Frontal cortex (tissue), 4 donors: ENCODE measurements around the gene GMCL2. TPM values are rescaled to one million over a fixed set of nuclear protein-coding genes. Genes with fewer than 3 reads are reported as not detected.
"Not testable (repeated sequence)": the region's sequence is repeated elsewhere in the genome, so short reads cannot be mapped to it uniquely, and the experiment has no call there.

ENCODE experiments used
- DNase-seq, 2 donors: peaks; one replicate each; pipeline ENCODE4 v3.0.0; 2012; ENCODE audit warnings: low spot score in 2 of 2
- FAIRE-seq: peaks from 2 replicates; lab custom pipeline; 2012; peaks lifted over from hg19 to GRCh38; lab: Jason Lieb, UNC
- total RNA-seq: library from RNA; depleted of rRNA; stranded (reverse); fragments of >200 nt; gene quantifications from one replicate; pipeline ENCODE4 v1.2.3, GENCODE V29; 2014
- donor health status: control.
- donor health status: control.
- donor health status: control.

The GMCL2 gene
- total RNA-seq, 1 donor from 2014 or later = not detected

- FAIRE-seq (no peak), DNase-seq (no peak)
These were observed 20.7 kb upstream of the GMCL2 start for GRCh38 chr5:178207917-178208280.

DNA sequence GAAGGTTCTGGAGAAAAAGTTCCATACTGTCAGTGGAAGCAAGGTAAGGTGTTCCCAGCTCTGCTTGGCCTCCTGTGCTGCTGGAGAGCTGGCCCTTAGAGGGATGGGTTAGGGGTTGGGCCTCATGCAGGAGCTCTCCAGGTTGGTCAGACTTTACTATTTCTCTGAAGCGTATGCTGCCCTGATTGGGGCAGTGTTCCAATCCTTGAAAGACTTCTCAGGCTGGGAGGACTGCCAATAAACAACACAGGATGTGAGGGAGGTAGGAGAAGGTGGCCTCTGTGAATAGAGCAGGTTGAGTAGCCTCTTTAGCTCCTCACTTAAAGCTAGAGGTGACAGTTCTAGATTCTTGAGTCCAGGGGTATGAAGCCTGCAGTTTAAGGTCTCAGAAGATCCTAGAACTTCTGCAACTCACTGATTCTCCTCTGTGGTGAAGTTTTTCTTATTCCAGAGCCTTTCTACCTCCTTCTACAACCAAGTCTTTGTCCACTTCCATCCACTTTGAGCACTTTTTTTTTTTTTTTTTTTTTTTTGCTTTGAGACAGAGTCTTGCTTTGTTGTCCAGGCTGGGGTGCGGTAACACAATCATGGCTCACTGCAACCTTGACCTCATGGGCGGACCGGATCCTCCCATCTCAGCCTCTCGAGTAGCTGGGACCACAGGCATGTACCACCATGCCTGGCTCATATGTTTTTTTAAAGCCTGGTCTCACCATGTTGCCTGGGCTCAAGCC lies 20.2 kb upstream of the GMCL2 start:
- DNase-seq (no peak), FAIRE-seq (no peak)

DNA sequence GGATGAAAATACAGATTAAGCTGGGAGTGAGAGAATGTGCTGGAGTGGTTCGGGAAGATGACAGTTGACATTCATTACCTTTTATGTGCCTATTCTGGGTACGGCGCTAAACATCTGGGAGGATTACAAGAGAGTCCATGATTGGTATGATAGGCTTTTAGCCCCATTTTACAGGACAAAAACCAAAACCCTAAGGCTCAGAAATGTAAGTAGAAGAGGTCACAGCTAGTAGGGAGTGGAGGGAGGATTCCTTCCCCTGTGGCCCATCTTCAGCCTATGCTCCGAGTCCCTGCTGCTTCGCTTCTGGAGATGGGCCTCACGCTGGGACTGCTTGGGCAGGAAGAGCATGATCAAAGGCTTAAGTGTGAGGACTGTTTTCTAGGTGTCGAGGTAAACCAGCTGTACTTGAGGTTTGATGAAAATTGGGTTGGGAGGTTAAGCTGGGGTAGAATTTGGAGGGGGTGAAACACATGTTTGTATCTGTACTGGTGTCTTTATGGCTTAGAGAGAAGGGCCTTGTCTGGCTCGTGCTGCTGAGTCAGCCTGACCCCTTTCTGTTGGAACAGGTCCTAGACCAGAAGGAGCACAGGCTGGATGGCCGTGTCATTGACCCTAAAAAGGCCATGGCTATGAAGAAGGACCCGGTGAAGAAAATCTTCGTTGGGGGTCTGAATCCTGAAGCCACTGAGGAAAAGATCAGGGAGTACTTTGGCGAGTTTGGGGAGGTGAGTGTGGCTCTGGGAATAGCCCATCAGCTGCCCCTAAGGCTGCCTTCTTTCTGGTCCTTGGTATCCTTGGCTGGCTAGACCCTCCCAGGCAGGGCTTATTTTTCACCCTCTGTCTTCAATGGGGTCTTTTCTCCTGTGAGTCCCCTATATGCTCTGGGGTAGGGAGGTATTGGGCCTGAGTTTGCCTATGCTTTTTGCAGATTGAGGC lies 19.3 kb upstream of the GMCL2 start:
- no peak for DNase-seq
- FAIRE-seq = no peak

GRCh38 chr5:178205749-178206047 lies 18.5 kb upstream of the GMCL2 start:
- DNase-seq = no peak
- FAIRE-seq = no peak

GRCh38 chr5:178204935-178205748 lies 18.0 kb upstream of the GMCL2 start:
- FAIRE-seq = no peak
- DNase-seq = peak; percentile 77 to 81

DNA sequence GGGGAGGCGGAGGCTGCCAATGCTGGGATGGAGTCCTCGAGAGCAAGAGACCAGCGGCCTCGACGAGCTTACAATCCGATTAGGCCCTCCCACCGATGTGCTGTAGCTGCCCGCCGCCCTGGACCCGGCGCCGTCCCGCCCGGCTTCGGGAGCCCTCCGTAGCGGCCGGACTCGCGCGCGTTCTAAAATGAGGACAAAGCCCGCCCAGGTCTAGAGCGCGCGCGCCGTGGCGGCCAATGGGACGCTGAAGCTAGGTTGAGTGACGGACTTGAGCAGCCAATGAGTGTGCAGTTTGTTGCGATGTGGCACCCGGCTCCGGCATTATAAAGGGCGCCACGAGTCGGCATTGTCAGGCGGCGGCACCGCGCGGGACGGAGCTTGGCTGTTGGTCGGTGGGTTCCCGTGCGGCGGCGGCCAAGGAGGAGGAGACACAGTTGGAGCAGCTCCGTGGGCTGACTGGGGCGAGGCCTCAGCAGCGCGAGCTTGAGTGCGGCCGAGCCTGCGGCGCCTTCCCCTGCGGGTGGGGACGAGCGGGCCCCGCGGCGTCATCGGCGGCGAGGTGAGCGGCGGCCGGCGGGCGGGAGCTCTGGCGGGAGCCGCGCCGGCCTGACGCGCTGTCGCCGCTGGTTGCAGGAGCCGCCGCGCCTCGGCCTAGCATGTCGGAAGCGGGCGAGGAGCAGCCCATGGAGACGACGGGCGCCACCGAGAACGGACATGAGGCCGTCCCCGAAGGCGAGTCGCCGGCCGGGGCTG lies 17.2 kb upstream of the GMCL2 start, which contains the start of gene HNRNPAB:
Gene HNRNPAB (plus strand): TSS at position 352 of the 753 bp plus-strand sequence. CDS start 305 bp downstream, at position 657.
- DNase-seq (peak; percentile 99), FAIRE-seq (peak; percentile 71)

GRCh38 chr5:178203670-178204181 lies 16.6 kb upstream of the GMCL2 start:
- FAIRE-seq = no peak
- no peak for DNase-seq

GRCh38 chr5:178202541-178202940 lies 15.4 kb upstream of the GMCL2 start:
- DNase-seq (no peak), FAIRE-seq (no peak)

DNA sequence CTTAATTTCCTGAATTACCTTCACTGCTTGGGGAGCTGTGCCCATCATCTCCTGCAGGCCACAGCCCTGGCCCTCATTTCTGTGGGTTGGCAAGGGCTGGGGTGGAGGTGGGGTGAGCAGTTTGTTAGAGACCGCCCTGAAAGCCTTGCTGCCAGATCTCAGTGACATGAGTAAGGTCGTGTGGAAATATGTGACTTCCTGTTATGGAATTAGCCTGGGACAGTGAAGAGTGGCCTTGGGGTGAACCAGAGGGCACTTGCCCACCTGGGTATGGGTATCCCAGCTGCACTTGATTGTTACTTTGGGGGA lies 14.7 kb upstream of the GMCL2 start:
- FAIRE-seq (no peak), DNase-seq (no peak)

GRCh38 chr5:178201221-178201926 lies 14.2 kb upstream of the GMCL2 start:
- DNase-seq (no peak), FAIRE-seq (no peak)

DNA sequence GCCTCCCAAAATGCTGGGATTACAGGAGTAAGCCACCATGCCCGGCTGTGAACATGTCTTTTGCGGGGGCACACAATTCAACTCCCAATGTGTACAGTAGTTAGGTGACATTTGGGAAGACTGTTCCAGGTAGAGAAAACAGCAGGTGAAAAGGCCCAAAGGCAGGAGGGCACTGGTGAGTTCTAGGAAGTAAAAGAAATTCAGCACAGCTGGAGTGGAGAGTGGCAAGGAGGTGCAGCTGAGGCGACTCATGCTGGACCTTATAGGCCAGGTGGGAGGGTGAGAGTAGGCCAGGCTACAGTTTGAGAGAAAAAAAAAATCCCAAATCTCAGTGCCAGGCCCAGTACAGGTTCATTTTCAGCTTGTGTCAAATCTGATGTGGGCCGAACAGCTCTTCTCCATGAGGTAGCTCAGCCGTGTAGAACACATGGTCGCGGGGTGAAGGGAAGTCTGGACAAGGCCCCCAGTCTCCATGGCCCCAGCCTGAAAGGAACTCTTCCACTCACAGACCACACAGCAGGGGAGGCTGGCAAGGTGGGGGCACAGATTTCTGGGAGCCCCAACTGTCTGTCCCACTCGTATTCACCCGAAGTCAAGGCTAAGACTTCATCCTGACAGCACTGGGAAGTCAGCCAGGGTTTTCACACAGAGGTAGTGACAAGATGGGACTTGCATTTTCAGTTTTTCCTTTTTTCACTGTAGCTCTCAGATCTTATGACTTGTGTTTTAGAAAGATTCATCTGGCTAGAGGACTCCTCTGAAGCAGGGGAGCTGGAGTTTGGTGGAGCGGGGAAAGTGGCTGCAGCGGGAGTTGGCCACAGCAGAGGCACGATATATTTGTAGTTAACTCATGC lies 12.6 kb upstream of the GMCL2 start:
- FAIRE-seq (no peak), DNase-seq (no peak)

DNA sequence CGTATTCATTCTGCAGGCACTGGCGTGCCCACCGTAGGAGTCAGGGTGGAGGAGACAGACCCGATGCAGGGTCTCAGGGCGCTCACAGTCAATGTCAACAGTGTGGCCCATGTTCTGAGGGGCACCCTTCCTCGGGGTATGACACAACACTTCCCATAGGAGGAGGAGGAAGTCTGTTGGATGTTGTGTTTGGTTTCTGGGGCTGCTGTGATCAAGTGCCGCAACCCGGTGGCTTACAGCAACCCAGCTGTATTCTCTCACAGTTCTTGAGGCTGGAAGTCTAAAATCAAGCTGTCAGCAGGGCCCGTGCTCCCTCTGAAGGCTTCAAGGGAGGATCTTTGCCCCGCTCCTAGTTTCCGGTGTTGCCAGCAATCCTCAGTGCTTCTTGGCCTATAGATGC lies 11.5 kb upstream of the GMCL2 start:
- FAIRE-seq (no peak), DNase-seq (no peak)

- not testable (repeated sequence) for DNase-seq, FAIRE-seq
These were observed 11.0 kb upstream of the GMCL2 start for GRCh38 chr5:178198151-178198550.

DNA sequence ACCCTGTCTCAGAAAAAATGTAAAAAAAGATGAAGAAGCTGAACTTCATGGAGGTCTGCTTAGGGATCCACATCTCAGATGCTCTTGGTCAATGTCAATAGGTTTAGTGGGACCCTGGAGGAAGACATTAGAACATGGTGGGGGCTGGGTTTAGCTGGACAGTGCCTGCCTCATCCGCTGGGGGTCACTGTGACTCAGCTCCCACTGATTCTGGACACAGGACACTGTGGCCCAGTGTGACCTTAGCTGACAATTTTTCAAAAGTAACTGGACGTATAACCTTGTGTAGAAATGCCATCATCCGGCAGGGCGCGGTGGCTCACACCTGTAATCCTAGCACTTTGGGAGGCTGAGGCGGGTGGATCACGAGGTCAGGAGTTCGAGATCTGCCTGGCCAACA lies 9.8 kb upstream of the GMCL2 start:
- DNase-seq (no peak), FAIRE-seq (no peak)

DNA sequence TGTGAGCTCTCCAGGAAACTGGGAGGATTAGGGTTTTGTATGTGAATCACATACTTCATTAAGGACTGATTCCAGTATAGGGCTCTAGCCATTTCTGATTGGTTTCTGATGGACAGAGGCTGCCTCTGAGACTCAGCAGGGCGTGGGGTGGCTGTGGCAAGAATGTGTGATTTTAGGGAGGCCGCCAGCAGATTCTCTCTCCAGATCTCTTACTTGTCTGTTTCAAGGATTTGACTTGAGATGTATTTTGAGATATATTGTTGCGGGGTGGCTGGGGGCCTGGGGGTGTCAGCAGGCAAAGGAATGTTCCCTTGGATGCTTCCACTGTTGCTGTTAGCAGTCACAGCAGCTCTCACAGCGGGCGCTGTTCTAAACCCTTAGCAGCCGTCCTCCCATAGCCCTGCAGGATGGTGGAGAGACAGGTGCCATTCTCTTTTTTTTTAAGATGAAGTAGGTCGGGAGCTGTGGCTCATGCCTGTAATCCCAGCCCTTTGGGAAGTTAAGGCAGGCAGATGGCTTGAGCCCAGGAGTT lies 9.2 kb upstream of the GMCL2 start:
- FAIRE-seq = no peak
- DNase-seq = no peak

DNA sequence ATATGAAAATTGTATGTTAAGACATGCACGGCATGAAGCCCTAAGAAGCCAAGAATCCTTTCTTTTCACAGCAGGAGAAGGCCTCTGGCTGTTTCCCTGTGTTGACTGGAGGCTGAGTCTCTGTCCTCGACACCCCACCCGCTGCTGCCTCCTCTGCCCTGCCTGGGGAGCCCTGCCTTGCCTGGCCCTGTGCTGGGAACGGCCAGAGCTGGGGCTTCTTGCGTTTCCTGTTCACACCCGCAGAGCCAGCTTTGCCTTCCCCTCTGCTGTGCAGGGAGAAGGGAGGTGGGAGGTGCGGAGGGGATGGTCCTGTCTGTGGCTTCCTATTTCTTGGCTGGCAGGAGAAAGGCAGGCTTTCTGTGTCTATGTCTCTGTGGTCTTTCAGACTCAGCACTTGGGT lies 6.9 kb upstream of the GMCL2 start:
- FAIRE-seq (no peak), DNase-seq (no peak)

DNA sequence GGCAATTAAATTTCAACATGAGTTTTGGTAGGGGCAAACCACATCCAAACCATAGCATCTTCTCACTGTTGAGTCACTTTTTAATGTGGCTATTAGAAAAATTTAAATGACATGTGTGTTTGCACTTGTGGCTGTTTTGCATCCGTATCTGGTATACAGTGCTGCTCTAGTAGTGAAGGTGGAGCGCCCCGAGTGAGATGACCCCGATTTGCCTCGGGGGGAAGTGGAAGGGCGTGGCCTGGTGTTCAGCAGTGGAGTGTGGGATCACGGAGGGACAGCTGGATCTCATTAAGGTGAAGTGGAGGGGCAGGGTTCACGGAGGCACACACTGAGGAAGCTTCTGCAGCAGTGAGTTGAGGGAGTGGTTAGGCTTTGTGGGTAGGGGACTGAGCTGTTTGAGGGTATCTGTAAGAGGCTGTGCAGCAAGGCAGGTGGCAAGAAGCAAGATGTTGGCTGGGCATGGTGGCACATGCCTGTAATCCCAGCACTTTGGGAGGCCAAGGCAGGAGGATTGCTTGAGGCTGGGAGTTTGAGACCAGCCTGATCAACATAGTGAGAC lies 6.2 kb upstream of the GMCL2 start:
- DNase-seq (no peak), FAIRE-seq (no peak)

DNA sequence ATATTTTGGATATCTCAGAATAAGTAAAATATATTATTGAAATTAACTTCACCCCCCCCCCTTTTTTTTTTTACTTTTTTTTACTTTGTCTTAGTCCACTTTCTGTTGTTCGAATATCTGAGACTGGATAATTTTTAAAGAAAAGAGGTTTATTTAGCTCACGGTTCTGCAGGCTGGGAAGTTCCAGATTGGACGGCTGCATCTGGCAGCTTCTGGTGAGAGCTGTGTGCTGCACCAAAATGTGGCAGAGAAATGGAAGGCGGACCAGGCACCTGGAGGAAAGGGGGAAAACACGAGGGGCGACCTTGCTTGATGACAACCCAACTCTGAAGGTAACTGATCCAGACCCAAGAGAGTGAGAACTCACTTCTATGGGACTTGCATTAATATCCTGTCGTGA lies 5.6 kb upstream of the GMCL2 start:
- no peak for DNase-seq
- FAIRE-seq = no peak
